Right lobe of liver (tissue), 4 donors: ENCODE measurements around the gene SYT1.

Experiments used
- CTCF ChIP-seq, 4 donors: fragments of 200-600 bp in 3 of 4; fragments of 450-650 bp in 1 of 4; IDR thresholded peaks; one replicate each; pipeline versions ENCODE4 v1.5.1 to v1.8.0; 2016 to 2022; ENCODE audit warnings: antibody characterized with exemption in 4 of 4, mild to moderate bottlenecking in 2 of 4
- POLR2A ChIP-seq: fragments of 450-650 bp; IDR thresholded peaks from one replicate; pipeline ENCODE4 v1.6.1; 2017; ENCODE audit warnings: antibody characterized with exemption, mild to moderate bottlenecking
- donor health status: DM: no; HTN: no; CAD: no.
- donor health status: DM: no; HTN: no; CAD: no.
- donor health status: DM: no; HTN: yes; CAD: no.

- TF ChIP-seq CTCF (IDR thresholded peaks at IDR 0.05) (no peak), POLR2A (no peak)
These were observed 46.1 kb upstream of the SYT1 start for GRCh38 chr12:78818487-78818886.
